NCI-H1417 (cell line): Measurements from ENCODE around the gene VAPB.
A peak's percentile ranks its signal among the peaks of the same experiment; 100 is the strongest.
"Not testable (repeated sequence)": the region's sequence is repeated elsewhere in the genome, so short reads cannot be mapped to it uniquely, and the experiment has no call there.

ENCODE experiments used
- DNase-seq, 3 experiments: peaks; one replicate each; lab custom pipeline; 2025; lab: John Stamatoyannopoulos, UW

Gene VAPB

GRCh38 chr20:58388882-58389323 is at the start of gene VAPB:
TSS of gene VAPB (plus strand) at chr20:58389229. CDS start at chr20:58389460, 231 bp downstream.
- DNase-seq, result peak; percentile 97 to 98 (median 97)

- no peak for DNase-seq
These were observed 49.3 kb upstream of the VAPB start for GRCh38 chr20:58339741-58340140.

GRCh38 chr20:58340151-58340550 is 48.9 kb upstream of the VAPB start:
- no peak for DNase-seq

- DNase-seq, result no peak
These were observed 48.2 kb upstream of the VAPB start for GRCh38 chr20:58340853-58341252.

- DNase-seq, result no peak
These were observed 46.7 kb upstream of the VAPB start for GRCh38 chr20:58342104-58342945.

- DNase-seq, result no peak
These were observed 44.3 kb upstream of the VAPB start for GRCh38 chr20:58344741-58345140.

- no peak for DNase-seq
These were observed 39.5 kb upstream of the VAPB start for GRCh38 chr20:58349570-58349969.

- no peak for DNase-seq
These were observed 36.6 kb upstream of the VAPB start for GRCh38 chr20:58352468-58352867.

GRCh38 chr20:58359441-58359840 is 29.6 kb upstream of the VAPB start:
- no peak for DNase-seq

GRCh38 chr20:58360936-58361335 is 28.1 kb upstream of the VAPB start:
- DNase-seq, result no peak

- DNase-seq, result no peak
These were observed 27.4 kb upstream of the VAPB start for GRCh38 chr20:58361481-58362205.

- no peak for DNase-seq
These were observed 26.9 kb upstream of the VAPB start for GRCh38 chr20:58362206-58362516.

- DNase-seq, result no peak
These were observed 26.1 kb upstream of the VAPB start for GRCh38 chr20:58362970-58363369.

GRCh38 chr20:58366866-58367265 is 22.2 kb upstream of the VAPB start:
- DNase-seq, result no peak

- no peak for DNase-seq
These were observed 16.2 kb upstream of the VAPB start for GRCh38 chr20:58372806-58373205.

GRCh38 chr20:58373296-58373695 is 15.7 kb upstream of the VAPB start:
- DNase-seq, result not testable (repeated sequence)

- no peak for DNase-seq
These were observed 14.8 kb upstream of the VAPB start for GRCh38 chr20:58374027-58374850.

GRCh38 chr20:58374906-58375758 is 13.9 kb upstream of the VAPB start:
- DNase-seq, result no peak

GRCh38 chr20:58375759-58376352 is 13.2 kb upstream of the VAPB start:
- DNase-seq, result no peak

- no peak for DNase-seq
These were observed 12.0 kb upstream of the VAPB start for GRCh38 chr20:58377017-58377416.

- no peak for DNase-seq
These were observed 11.1 kb upstream of the VAPB start for GRCh38 chr20:58377766-58378401.
